AG08395 (cell line): Measurements from ENCODE around the gene PSME2.

ENCODE experiments used
- DNase-seq: peaks from one replicate; pipeline ENCODE4 v3.0.0; 2012; ENCODE audit warnings: mixed read lengths, low spot score

PSME2 gene

DNA sequence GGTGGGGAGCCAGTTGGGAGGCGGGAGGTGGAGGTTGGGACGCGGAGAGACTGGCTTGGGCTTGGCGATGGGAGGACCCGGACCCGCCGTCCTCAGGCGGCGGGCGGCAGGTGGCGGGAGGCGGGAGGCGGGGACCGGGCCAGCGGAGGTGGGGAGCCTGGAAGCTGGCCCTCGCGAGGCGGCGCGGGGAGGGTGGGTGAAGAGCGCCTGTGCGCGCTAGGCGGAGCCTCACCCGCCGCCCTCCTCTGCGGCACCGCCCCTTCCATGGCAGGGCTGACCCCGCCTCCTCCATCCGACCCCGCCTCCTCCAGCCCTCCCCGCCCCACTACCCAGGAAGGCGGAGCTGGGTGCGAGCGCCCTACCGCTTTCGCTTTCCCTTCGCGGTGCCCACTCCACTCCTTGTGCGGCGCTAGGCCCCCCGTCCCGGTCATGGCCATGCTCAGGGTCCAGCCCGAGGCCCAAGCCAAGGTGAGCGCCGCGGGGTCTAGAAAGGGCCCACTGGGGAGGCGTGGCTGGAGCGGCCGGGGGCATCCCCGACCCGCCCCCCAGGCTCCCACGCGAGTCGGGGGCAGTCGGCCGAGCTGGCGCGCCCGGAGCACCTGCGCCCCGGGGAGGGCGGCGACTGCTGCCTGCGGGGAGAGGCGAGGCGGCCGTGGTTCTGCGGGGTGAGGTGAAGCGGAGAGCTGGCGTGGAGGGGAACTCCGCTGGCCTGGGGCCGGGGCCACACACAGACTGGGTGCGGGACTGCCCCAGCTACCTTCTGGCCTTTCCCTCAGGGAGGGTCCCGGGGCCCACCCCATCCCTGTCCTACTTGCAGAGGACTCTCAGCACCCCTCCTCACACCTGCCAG lies 10.4 kb downstream of the PSME2 start, which contains the start of gene PSME1:
Gene PSME1 (plus strand): TSS at position 361 of the 850 bp plus-strand sequence. CDS start 69 bp downstream, at position 430.
- peak; percentile 97 for DNase-seq

DNA sequence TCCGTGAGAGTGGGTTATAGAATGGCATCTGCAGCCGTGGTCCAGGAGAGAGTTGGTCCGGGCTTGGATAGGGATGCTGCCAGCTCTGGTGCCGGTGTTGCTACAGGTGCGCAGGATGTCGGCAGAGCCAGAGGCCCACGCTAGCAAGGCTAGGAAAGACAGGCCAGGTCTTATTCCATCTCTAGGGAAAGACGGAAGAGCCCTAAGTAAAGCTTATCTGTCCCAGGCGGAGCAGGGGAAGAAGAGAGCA lies 10.9 kb downstream of the PSME2 start:
- DNase-seq = no peak

DNA sequence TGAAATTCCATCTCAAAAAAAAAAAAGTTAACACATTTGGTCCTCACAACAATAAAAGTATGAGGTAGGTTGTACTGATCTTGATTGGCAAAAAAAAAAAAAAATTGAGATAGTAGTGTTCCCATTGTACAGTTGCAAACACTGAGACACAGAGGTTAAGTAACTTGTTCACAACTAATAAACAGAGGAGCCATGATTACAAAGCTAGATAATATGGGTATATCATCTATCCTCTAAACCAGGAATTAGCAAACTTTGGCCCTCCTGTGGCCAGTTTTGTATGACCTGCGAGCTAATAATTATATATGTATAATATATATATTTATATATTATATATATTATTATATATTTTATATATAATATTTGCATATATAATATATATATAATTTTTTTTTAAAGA lies 12.7 kb downstream of the PSME2 start:
- DNase-seq = no peak

DNA sequence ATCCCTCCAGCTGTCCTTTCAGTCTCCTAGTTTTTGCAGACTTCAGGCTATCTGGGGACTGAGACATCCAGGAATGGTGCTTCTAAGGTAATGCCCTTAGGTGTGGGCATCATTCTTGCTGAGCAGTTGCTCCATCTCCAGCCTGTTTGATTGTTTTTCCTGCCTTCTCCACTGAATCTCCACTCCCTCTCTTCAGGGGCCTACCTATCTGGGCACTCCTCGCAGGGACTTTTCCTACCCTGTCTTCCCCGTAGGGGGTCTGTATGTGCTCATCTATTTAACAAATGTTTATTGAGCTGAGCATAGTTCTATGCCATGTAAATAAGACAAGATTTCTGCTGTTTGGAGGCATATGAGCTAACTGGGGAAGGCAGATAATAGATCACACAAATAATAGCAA lies 13.4 kb downstream of the PSME2 start:
- no peak for DNase-seq

GRCh38 chr14:24132061-24132685 lies 14.2 kb downstream of the PSME2 start:
- DNase-seq = no peak

- no peak for DNase-seq
Measured at GRCh38 chr14:24131549-24131966, 14.9 kb downstream of the PSME2 start.

- no peak for DNase-seq
Measured at GRCh38 chr14:24130717-24131548, 15.5 kb downstream of the PSME2 start.

DNA sequence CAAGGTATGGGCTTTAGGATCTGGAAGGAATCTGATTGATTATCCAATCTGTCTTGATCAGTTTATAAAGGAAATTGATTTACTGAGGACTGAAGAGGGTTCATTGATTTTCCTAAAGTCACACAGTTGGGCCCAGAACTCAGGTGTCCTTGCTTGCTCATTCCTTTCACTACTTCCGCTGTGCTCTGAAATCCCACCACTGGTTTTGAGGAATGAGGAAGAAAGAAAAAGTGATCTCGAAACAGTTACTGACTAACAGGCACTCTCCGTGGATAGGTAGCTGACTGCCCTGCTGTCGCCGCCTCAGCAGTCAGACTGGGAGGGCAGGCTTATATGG lies 16.1 kb downstream of the PSME2 start, which contains the start of gene FITM1:
Gene FITM1 (plus strand): TSS at position 280 of the 337 bp plus-strand sequence. CDS start 905 bp downstream, outside the sequence.
- DNase-seq = no peak

- no peak for DNase-seq
Measured at GRCh38 chr14:24129410-24129998, 16.9 kb downstream of the PSME2 start.

- no peak for DNase-seq
Measured at GRCh38 chr14:24127673-24128072, 18.7 kb downstream of the PSME2 start.

GRCh38 chr14:24126939-24127338 lies 19.5 kb downstream of the PSME2 start:
- DNase-seq = no peak

DNA sequence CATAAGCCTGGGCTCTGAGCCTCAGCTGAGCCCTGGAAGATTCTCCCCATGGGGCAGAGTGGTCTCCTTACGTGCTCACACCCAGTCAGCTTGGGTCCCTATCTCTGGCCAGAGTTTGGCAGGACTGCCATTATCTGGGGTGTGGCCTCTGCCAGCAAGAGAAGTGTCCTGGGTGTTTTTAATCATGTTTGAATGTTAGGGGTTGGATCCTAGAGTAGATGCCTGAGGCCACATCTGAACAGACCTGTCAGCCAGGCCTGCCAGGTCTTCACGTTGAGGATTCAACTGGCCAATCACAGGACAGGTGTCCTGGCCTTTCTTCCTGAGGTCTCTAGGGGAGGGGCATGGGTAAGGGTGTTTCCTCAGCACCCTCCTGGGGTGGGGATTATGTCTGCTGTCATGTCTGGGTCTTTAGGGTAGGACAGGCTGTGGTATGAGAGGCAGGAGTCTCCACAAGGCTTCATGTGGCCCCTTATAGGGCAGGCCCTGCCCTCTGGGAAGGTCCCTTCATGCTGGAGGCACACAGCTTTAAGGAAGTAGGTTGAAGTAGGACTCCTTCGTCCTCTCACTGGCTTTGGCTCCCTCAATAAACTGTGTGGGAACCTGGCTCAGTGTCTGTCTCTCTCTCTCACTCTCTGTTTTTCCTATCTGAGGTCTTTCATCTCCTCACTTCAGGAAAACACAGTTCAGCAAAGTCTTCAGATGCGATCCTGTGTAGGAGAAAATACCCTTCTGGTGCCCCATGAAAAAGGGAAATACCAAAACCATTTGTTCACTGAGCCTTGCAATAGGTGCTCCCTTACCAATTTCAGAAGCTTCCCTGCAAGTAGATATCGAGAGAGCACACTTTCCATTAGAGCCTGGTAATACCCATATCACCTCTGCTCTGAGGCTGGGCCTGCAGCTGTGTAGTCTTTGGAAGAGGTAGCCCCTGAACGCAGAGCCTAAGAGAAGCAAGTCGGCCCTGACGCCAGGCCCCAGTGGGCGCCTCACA lies 22.7 kb downstream of the PSME2 start:
- DNase-seq = no peak

DNA sequence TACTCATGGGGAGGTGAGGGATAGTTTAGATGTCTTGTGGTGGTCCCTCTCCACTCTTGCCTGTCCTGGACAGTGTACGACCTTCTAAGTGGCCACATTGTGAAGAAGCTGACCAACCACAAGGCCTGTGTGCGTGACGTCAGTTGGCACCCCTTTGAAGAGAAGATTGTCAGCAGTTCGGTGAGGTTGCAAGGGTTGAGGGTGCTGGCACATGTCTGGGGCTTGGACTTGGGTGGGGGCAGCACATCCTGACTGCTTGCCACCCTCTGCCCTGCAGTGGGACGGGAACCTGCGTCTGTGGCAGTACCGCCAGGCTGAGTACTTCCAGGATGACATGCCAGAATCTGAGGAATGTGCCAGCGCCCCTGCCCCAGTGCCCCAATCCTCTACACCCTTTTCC lies 23.5 kb downstream of the PSME2 start:
- DNase-seq = no peak

DNA sequence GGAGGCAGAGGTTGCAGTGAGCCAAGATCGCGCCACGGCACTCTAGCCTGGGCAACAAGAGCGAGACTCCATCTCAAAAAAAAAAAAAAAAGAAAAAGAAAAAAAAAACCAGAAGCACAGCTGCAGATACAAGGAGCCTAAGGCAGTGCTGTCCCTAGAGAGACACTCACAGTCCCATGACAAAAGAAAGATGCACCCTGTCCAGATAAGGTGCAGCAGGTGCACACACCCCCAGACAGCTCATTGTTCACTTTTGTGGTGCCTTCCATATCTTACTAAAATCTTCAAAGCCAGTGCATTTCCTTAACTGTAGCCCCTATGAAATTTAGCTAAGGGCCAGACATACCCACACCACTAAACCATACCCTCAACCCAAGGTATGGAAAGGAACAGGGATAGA lies 24.0 kb downstream of the PSME2 start:
- DNase-seq = no peak

GRCh38 chr14:24121210-24121609 lies 25.2 kb downstream of the PSME2 start:
- no peak for DNase-seq

DNA sequence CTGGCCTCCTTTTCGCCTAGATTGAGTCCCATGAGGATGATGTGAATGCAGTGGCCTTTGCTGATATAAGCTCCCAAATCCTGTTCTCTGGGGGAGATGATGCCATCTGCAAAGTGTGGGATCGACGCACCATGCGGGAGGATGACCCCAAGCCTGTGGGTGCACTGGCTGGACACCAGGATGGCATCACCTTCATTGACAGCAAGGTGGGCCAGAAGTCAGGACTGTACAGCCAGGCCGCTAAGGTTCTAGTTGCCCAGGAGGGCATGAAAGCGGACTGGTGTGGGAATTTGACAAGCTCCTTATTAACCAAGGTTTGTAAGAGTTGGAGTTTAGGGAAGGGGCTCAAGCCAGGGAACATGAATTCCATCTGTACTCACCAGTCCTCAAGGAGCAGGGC lies 26.7 kb downstream of the PSME2 start:
- DNase-seq = no peak

- DNase-seq = no peak
Measured at GRCh38 chr14:24117179-24117578, 29.2 kb downstream of the PSME2 start.

DNA sequence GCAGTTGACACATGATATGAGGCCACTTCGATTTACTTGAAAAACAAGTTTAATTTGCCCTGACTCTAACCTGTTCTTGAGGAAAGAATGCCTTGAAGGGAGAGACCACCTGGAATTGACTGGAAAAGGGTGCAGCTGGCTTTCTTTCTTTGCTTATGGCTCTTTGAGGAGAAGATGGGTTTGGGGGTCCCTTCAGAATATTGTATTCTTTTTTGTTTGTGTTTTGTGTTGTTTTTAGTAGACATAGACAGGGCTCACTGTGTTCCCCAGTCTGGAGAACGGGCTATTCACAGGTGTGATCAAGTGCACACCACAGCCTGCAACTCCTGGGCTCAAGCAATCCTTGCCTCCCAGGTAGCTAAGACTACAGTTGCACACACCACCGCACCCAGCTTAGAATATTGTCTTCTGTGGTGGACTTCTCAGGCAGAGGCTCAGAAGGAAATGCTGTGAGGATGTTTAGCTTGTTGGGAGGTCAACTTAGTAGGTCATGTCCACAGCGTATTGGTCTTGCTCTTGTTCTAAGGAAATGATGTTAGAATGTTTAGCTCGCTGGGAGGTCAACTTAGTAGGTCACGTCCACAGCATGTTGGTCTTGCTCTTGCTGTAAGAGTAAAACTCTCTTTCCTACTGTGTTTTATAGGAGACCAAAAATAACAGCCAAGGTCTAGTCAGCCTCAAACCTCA lies 30.1 kb downstream of the PSME2 start:
- DNase-seq = no peak

- DNase-seq = no peak
Measured at GRCh38 chr14:24115422-24116127, 30.8 kb downstream of the PSME2 start.
